AG09309 (cell line): ENCODE data around the gene ARL17B.
"Not testable (repeated sequence)": the region's sequence is repeated elsewhere in the genome, so short reads cannot be mapped to it uniquely, and the experiment has no call there.

Experiments used
- DNase-seq: peaks from one replicate; pipeline ENCODE4 v3.0.0-alpha.2; 2010; ENCODE audit warnings: low read depth
- H3K4me3 ChIP-seq: 2 replicates; pipeline ENCODE4 v1.5.1; 2011; ENCODE audit warnings: mild to moderate bottlenecking, low read depth, low read length, moderate library complexity; ENCODE audit not compliant: control insufficient read depth
- CTCF ChIP-seq: IDR thresholded peaks from 2 replicates; pipeline ENCODE4 v1.5.1; 2011; ENCODE audit warnings: mild to moderate bottlenecking, low read depth, low read length, inconsistent platforms; ENCODE audit not compliant: insufficient read depth, control insufficient read depth; ENCODE audit errors: missing control alignments

ARL17B gene

DNA sequence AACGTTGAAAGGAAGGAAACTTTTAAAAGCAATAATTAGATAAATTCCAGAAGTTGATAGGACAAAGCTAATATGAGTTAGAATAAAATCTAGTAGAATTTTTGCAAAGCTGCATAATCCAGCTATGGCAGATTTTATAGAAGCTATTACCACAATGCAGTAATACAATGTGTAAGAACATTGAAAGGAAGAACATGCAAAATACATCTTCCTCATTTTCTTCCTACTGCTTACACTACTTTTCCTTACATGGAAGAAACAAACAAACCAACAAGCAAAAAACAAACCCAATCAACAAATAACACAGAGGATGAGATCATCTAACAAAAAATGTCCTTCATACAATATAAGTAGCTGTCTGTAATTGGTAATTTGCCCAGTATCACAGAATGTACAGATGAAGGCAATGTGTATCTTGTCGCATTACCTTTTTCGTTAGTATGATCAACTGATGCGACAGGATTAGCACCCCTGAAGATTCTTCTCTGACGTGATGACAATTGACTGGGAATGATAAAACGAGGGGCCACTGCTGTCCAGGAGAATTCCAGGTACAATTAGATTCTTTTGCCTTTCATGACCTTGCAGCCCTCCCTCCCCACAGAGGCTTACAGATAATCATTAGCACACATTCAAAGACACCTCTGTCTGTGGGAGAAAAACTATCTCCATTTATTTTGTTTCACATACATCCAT lies 87.9 kb downstream of the ARL17B start:
- no peak overlapping the region for H3K4me3 ChIP-seq
- DNase-seq = no peak
- TF ChIP-seq CTCF = no peak

DNA sequence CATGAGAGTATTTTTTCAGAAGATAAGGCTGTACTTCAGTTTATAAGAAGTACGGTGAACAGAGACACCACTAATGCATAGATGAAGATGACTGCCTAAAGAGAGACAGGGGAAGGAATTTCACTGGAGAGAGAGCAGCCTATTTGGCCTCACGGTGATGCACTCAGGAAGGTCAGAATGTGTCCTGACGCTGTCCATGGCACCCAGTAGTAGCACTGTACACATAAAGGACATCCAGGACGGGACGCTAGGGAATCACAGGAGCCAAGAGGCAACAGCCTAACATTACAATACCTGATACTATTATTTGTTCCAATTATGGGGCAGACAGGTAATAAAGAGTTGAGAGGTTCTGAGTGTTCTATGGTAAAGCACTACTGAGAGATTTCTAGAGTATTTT lies 91.5 kb downstream of the ARL17B start:
- TF ChIP-seq CTCF = no peak
- DNase-seq = no peak
- H3K4me3 ChIP-seq = no peak overlapping the region

GRCh38 chr17:46266656-46267544 lies 94.7 kb downstream of the ARL17B start:
- peak; percentile 56 for DNase-seq
- no peak for TF ChIP-seq CTCF
- H3K4me3 ChIP-seq = peak overlapping the region; percentile 77

DNA sequence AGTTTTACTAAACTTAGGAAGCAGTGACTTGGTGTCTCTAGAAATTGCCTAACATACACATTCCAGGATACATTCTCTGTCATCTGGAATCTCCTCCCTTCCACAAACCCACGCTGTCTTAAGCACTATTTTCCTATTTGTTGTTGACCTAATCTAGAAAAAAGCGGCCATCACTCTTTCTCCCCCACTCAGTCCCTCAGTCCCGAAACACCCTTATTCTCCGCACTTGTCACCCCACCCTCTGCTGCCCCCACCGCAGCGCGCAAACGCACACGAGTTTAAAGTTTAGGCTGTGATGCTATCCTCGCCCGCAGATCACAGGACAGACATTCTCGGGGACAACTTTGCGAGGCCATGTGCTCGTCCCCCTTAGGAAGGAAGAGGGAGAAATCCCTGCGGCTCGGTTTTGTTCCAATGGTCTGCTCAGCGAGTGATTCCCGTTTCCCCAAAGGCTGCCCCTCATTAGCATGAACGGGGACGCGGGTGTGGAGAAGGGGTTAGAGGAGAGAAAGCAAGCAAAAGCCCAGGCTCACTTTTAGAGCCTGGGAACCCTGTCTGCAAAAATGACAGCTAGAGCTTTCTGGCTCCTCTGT lies 95.4 kb downstream of the ARL17B start:
- peak; percentile 29 for DNase-seq
- H3K4me3 ChIP-seq = peak overlapping the region; percentile 38

GRCh38 chr17:46264456-46265198 lies 96.9 kb downstream of the ARL17B start:
- no peak for TF ChIP-seq CTCF
- H3K4me3 ChIP-seq = no peak overlapping the region
- peak; percentile 71 for DNase-seq

GRCh38 chr17:46262271-46262670 lies 99.3 kb downstream of the ARL17B start:
- no peak for DNase-seq
- H3K4me3 ChIP-seq = no peak overlapping the region
- TF ChIP-seq CTCF = no peak

- DNase-seq = not testable (repeated sequence)
- H3K4me3 ChIP-seq = peak overlapping the region; percentile 39
Observed at GRCh38 chr17:46259845-46260661, 101.5 kb downstream of the ARL17B start.

DNA sequence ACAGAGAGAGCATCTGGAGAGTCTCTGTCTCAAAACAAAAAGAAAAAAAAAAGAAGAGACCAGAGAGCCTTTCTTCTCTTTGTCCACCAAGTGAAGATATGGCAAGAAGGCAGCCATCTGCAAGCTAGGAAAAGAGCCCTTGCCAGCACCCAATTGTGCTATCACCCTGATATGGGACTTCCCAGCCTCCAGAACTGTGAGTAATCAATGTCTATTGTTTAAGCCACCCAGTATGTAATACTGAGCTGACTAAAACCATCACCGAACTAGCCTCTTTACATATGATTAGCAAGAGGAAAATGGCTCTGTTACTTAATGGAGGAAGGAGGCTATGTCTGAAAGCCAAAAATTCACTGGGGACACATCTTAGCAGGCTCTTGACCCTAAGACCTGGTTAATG lies 105.2 kb downstream of the ARL17B start:
- not testable (repeated sequence) for H3K4me3 ChIP-seq, DNase-seq

- DNase-seq, H3K4me3 ChIP-seq: not testable (repeated sequence)
Observed at GRCh38 chr17:46254215-46254614, 107.4 kb downstream of the ARL17B start.
